Measurements from ENCODE around the gene MIER2.

- no peak for TF ChIP-seq CTCF (IDR thresholded peaks at IDR 0.05)
- no peak for TF ChIP-seq ZFX (IDR thresholded peaks at IDR 0.05; ENCODE audit: borderline replicate concordance)
Observed at GRCh38 chr19:336067-336614, 8.5 kb downstream of the MIER2 start.

Data from 22Rv1 (cell line).